GM23338 (cell line): ENCODE measurements around the gene OBSCN.

ENCODE experiments used
- CREB1 ChIP-seq: fragments of 250-450 bp; sonication (Bioruptor Pico); IDR thresholded peaks from 2 replicates; pipeline ENCODE4 v1.5.0; 2020; ENCODE audit warnings: low read depth, mild to moderate bottlenecking, moderate library complexity
- CTCF ChIP-seq, 2 experiments: fragments of 200-600 bp in 1 of 2; sonication (generic) in 1 of 2; conservative IDR thresholded peaks; 2 replicates each; pipeline versions ENCODE4 v1.5.1 to v1.6.1; 2016 to 2017; ENCODE audit warnings: antibody characterized with exemption in 2 of 2, low read depth in 2 of 2, mild to moderate bottlenecking in 2 of 2, moderate library complexity in 1 of 2
- ETS1 ChIP-seq: IDR thresholded peaks from 2 replicates; pipeline ENCODE4 v1.6.1; 2016; ENCODE audit warnings: antibody characterized with exemption
- EZH2 ChIP-seq: fragments of 200-600 bp; sonication (generic); IDR thresholded peaks from one replicate; pipeline ENCODE4 v1.8.0; 2017; ENCODE audit warnings: antibody characterized with exemption, mild to moderate bottlenecking, low read depth; ENCODE audit not compliant: unreplicated experiment
- EZH2phosphoT487 ChIP-seq: fragments of 200-600 bp; sonication (generic); IDR thresholded peaks from one replicate; pipeline ENCODE4 v1.8.1; 2018; ENCODE audit warnings: antibody characterized with exemption; ENCODE audit not compliant: unreplicated experiment
- JUNB ChIP-seq: IDR thresholded peaks from one replicate; pipeline ENCODE4 v1.6.1; 2016; ENCODE audit warnings: antibody characterized with exemption; ENCODE audit not compliant: unreplicated experiment
- NANOG ChIP-seq: IDR thresholded peaks from 2 replicates; pipeline ENCODE4 v1.6.1; 2016; ENCODE audit warnings: antibody characterized with exemption, borderline replicate concordance
- POLR2AphosphoS5 ChIP-seq: IDR thresholded peaks from 2 replicates; pipeline ENCODE4 v1.6.1; 2016; ENCODE audit warnings: antibody characterized with exemption, low read depth
- STAT1 ChIP-seq: IDR thresholded peaks from one replicate; pipeline ENCODE4 v1.6.1; 2016; ENCODE audit warnings: antibody characterized with exemption; ENCODE audit not compliant: unreplicated experiment
- ZNF114 ChIP-seq: fragments of 250-450 bp; sonication (Bioruptor Pico); IDR thresholded peaks from 2 replicates; pipeline ENCODE4 v1.5.0; 2020; ENCODE audit warnings: mild to moderate bottlenecking, moderate library complexity
- ZNF331 ChIP-seq: fragments of 250-450 bp; sonication (Bioruptor Pico); IDR thresholded peaks from 2 replicates; pipeline ENCODE4 v1.5.0; 2020; ENCODE audit warnings: low read depth, mild to moderate bottlenecking, moderate library complexity
- ZNF462 ChIP-seq: fragments of 250-450 bp; sonication (Bioruptor Pico); IDR thresholded peaks from 2 replicates; pipeline ENCODE4 v1.5.0; 2020; ENCODE audit warnings: mild to moderate bottlenecking, moderate library complexity
- TF ChIP-seq, protein P1 (sequence below): IDR thresholded peaks from one replicate; pipeline ENCODE4 v1.6.1; 2018; ENCODE audit warnings: antibody characterized with exemption; ENCODE audit not compliant: unreplicated experiment

DNA sequence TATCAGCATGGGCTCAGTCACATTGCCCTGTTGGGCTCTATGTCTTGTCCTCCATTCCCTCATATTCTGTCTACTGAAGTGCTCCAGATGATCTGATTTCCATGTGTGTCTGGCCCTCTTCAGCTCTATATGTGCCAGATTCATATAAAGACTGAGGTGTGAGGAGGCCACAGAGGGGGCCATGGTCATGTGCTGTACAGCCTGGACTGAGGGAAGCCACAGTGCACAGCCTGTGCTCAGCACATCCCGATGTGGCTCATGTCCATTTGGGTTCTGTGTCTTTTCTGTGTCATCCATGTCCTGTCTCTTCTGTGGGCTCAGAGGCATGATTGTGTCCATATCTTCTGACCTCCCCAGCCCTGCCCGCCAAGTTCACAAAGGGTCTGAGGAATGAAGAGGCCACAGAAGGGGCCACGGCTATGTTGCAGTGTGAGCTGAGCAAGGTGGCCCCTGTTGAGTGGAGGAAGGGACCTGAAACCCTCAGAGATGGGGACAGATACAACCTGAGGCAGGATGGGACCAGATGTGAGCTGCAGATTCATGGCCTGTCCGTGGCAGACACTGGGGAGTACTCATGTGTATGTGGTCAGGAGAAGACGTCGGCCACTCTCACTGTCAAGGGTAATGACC is 97.0 kb downstream of the OBSCN start:
- TF ChIP-seq, protein P1, sequence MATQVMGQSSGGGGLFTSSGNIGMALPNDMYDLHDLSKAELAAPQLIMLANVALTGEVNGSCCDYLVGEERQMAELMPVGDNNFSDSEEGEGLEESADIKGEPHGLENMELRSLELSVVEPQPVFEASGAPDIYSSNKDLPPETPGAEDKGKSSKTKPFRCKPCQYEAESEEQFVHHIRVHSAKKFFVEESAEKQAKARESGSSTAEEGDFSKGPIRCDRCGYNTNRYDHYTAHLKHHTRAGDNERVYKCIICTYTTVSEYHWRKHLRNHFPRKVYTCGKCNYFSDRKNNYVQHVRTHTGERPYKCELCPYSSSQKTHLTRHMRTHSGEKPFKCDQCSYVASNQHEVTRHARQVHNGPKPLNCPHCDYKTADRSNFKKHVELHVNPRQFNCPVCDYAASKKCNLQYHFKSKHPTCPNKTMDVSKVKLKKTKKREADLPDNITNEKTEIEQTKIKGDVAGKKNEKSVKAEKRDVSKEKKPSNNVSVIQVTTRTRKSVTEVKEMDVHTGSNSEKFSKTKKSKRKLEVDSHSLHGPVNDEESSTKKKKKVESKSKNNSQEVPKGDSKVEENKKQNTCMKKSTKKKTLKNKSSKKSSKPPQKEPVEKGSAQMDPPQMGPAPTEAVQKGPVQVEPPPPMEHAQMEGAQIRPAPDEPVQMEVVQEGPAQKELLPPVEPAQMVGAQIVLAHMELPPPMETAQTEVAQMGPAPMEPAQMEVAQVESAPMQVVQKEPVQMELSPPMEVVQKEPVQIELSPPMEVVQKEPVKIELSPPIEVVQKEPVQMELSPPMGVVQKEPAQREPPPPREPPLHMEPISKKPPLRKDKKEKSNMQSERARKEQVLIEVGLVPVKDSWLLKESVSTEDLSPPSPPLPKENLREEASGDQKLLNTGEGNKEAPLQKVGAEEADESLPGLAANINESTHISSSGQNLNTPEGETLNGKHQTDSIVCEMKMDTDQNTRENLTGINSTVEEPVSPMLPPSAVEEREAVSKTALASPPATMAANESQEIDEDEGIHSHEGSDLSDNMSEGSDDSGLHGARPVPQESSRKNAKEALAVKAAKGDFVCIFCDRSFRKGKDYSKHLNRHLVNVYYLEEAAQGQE = no peak
- TF ChIP-seq CTCF (conservative IDR thresholded peaks at IDR 0.05; ENCODE audit: low read depth in 2 of 2) = no peak
- TF ChIP-seq POLR2AphosphoS5 = no peak
- TF ChIP-seq EZH2 = no peak
- no peak for TF ChIP-seq CREB1
- no peak for TF ChIP-seq EZH2phosphoT487
- TF ChIP-seq JUNB = no peak
- TF ChIP-seq ETS1 = no peak
- TF ChIP-seq ZNF114 (CRISPR knock-in tag) = no peak
- TF ChIP-seq ZNF331 (CRISPR knock-in tag) = no peak
- TF ChIP-seq NANOG = no peak
- TF ChIP-seq ZNF462 = no peak
- no peak for TF ChIP-seq STAT1
